Measurements from ENCODE around the gene TEX9. TPM values are rescaled to one million over a fixed set of nuclear protein-coding genes. Genes with fewer than 3 reads are reported as not detected.

TEX9 gene
- total and polyA plus RNA-seq, 7 experiments from 2014 or later: 0.44 to 3.1 (median 1.7) TPM

DNA sequence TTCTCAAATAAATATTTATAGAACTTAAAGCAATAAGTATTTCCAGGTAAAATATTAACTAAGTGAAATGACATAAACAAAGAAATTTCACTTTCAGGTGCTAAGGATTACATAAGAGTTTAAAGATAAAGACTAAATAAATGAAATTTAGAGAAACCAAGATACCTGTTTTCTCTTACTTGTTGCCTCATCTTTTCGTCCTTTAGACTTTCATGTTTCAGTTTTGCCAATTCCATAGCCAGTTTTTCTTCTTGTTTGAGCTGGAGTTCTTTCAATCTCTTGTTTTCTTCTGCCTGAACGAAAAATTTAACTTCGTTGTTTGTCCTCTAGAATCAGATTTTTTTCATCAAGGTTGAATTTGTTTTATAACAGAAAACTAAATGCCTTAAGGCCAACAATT lies 91.0 kb downstream of the TEX9 start:
- ChIA-PET POLR2A (no interaction called here), CTCF (no interaction called here)
- Histone ChIP-seq H3K4me1 (ENCODE audit: control insufficient read depth in 2 of 2, insufficient read depth in 2 of 2, low read length in 2 of 2) (no peaks in the 10 kb centered on the region), H3K27ac (ENCODE audit: low read depth, low read length) (no peak overlapping the region), H3K36me3 (ENCODE audit: control insufficient read depth in 2 of 3, insufficient read depth in 3 of 3, low read length in 3 of 3) (no peaks in the 10 kb centered on the region), H3K27me3 (ENCODE audit: control insufficient read depth in 2 of 2, insufficient read depth in 2 of 2, low read length in 2 of 2) (no peaks in the 10 kb centered on the region), H3K9me3 (ENCODE audit: control insufficient read depth in 2 of 3, low read length in 3 of 3) (no peaks in the 10 kb centered on the region), H3K4me3 (ENCODE audit: low read length) (no peak overlapping the region)
- intact Hi-C loops (cut with micrococcal nuclease): no loop called here
- no peak for DNase-seq
- ATAC-seq: no peak
- Mint-ChIP-seq H3K9me3 (peaks cover 0 to 6% (median 0%) of the 10 kb centered on the region in 11 donors), H3K27ac (no peak overlapping the region), H3K4me1 (no peaks in the 10 kb centered on the region), H3K4me3 (no peak overlapping the region), H3K27me3 (peaks cover 4 to 21% (median 19%) of the 10 kb centered on the region in 5 donors), H3K36me3 (peaks cover 0 to 5% (median 0%) of the 10 kb centered on the region in 5 donors)

DNA sequence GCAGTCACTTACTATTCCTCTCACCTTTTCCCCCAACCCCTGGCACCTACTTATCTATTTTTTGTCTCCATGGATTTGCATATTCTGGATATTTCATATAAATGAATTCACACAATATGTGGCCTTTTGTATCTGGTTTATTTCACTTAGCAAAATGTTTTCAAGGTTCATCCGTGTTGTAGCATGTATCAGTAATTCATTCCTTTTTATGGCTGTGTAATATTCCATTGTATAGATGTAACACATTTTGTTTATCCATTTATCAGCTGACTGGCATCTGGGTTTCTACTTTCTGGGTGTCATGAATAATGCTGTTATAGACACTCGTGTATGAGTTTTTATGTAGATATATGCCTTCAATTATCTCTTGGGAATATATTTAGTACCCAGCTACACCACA lies 93.9 kb downstream of the TEX9 start:
- H3K27ac Mint-ChIP-seq: no peak overlapping the region
- ATAC-seq (no peak), DNase-seq (no peak)
- Histone ChIP-seq H3K4me1 (ENCODE audit: control insufficient read depth in 2 of 2, insufficient read depth in 2 of 2, low read length in 2 of 2) (no peaks in the 10 kb centered on the region), H3K27me3 (ENCODE audit: control insufficient read depth in 2 of 2, insufficient read depth in 2 of 2, low read length in 2 of 2) (no peaks in the 10 kb centered on the region), H3K4me3 (ENCODE audit: low read length) (no peak overlapping the region), H3K9me3 (ENCODE audit: control insufficient read depth in 2 of 3, low read length in 3 of 3) (no peaks in the 10 kb centered on the region), H3K27ac (ENCODE audit: low read depth, low read length) (no peak overlapping the region), H3K36me3 (ENCODE audit: control insufficient read depth in 2 of 3, insufficient read depth in 3 of 3, low read length in 3 of 3) (no peaks in the 10 kb centered on the region)
- H3K27me3 Mint-ChIP-seq: peaks cover 8 to 33% (median 27%) of the 10 kb centered on the region in 5 donors
- H3K36me3 Mint-ChIP-seq: peaks cover 0 to 5% (median 0%) of the 10 kb centered on the region in 5 donors
- H3K4me3 Mint-ChIP-seq: no peak overlapping the region
- ChIA-PET CTCF (no interaction called here), POLR2A (interaction anchor here (0.6 kb wide), 1 partner anchor 268 kb away, joined by 3 read pairs; no protein-coding TSS in a partner anchor)
- H3K4me1 Mint-ChIP-seq: peaks cover 0 to 3% (median under 1%) of the 10 kb centered on the region in 7 donors
- peaks cover 0 to 6% (median 0%) of the 10 kb centered on the region in 11 donors for H3K9me3 Mint-ChIP-seq
- intact Hi-C loops (cut with micrococcal nuclease): no loop called here

DNA sequence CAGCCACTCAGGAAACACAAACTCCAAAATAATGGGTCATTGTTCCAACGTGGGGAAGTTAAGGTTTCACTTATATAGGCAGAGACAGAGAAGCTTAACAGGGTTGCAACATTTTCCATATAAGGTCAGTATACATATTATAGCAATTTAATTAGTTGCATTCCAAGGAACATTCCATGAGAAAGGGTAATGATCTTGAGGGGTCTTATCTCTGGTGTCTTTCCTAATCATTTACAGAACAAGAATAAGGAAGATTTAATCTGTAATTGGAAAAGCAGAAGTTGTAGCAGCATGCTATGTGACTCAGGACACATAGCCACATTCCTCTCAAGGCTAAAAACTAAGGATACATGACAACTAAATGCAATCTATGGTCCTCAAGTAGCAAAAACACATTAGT lies 94.8 kb downstream of the TEX9 start:
- peaks cover 6 to 13% (median 10%) of the 10 kb centered on the region in 7 donors for H3K4me1 Mint-ChIP-seq
- H3K9me3 Mint-ChIP-seq: peaks cover 0 to 6% (median 0%) of the 10 kb centered on the region in 11 donors
- H3K9me3 ChIP-seq (ENCODE audit: control insufficient read depth in 2 of 3, low read length in 3 of 3): no peaks in the 10 kb centered on the region
- H3K4me3 ChIP-seq (ENCODE audit: low read length): no peak overlapping the region
- CTCF ChIA-PET: no interaction called here
- H3K4me1 ChIP-seq (ENCODE audit: control insufficient read depth in 2 of 2, insufficient read depth in 2 of 2, low read length in 2 of 2): peaks cover 0 to 5% of the 10 kb centered on the region in 2 donors
- DNase-seq: no peak
- no peak overlapping the region for H3K27ac ChIP-seq (ENCODE audit: low read depth, low read length)
- H3K27me3 ChIP-seq (ENCODE audit: control insufficient read depth in 2 of 2, insufficient read depth in 2 of 2, low read length in 2 of 2): no peaks in the 10 kb centered on the region
- H3K27ac Mint-ChIP-seq: no peak overlapping the region
- intact Hi-C loops (cut with micrococcal nuclease): no loop called here
- H3K27me3 Mint-ChIP-seq: peaks cover 18 to 42% (median 29%) of the 10 kb centered on the region in 5 donors
- POLR2A ChIA-PET: no interaction called here
- H3K4me3 Mint-ChIP-seq: no peak overlapping the region
- no peak for ATAC-seq
- no peaks in the 10 kb centered on the region for H3K36me3 ChIP-seq (ENCODE audit: control insufficient read depth in 2 of 3, insufficient read depth in 3 of 3, low read length in 3 of 3)
- H3K36me3 Mint-ChIP-seq: peaks cover 0 to 5% (median 0%) of the 10 kb centered on the region in 5 donors

DNA sequence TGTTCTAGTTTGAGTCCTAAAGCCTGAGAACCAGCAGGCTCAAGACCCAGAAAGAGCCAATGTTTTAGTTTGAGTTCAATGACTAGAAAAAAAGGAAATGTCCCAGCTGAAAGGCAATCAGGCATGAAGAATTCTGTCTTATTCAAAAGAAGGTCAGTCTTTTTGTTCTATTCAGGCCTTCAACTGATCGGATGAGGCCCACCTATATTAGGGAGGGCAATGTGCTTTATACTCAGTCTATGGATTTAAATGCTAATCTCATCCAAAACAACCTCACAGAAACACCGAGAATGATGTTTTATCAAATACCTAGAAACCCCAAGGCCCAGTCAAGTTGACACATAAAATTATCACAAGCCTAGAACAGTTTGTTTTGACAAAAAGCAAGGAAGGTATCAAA lies 95.7 kb downstream of the TEX9 start:
- no peaks in the 10 kb centered on the region for H3K36me3 ChIP-seq (ENCODE audit: control insufficient read depth in 2 of 3, insufficient read depth in 3 of 3, low read length in 3 of 3)
- no peaks in the 10 kb centered on the region for H3K9me3 ChIP-seq (ENCODE audit: control insufficient read depth in 2 of 3, low read length in 3 of 3)
- ChIA-PET CTCF (no interaction called here), POLR2A (no interaction called here)
- Mint-ChIP-seq H3K27me3 (peaks cover 23 to 45% (median 29%) of the 10 kb centered on the region in 5 donors), H3K4me1 (peaks cover 6 to 16% (median 12%) of the 10 kb centered on the region in 7 donors), H3K4me3 (no peak overlapping the region), H3K36me3 (peaks cover 0 to 5% (median 0%) of the 10 kb centered on the region in 5 donors), H3K9me3 (peaks cover 0 to 6% (median 0%) of the 10 kb centered on the region in 11 donors), H3K27ac (no peak overlapping the region)
- intact Hi-C loops (cut with micrococcal nuclease): no loop called here
- peaks cover 0 to 5% of the 10 kb centered on the region in 2 donors for H3K4me1 ChIP-seq (ENCODE audit: control insufficient read depth in 2 of 2, insufficient read depth in 2 of 2, low read length in 2 of 2)
- no peak for ATAC-seq
- no peaks in the 10 kb centered on the region for H3K27me3 ChIP-seq (ENCODE audit: control insufficient read depth in 2 of 2, insufficient read depth in 2 of 2, low read length in 2 of 2)
- H3K27ac ChIP-seq (ENCODE audit: low read depth, low read length): no peak overlapping the region
- DNase-seq: no peak
- H3K4me3 ChIP-seq (ENCODE audit: low read length): no peak overlapping the region

DNA sequence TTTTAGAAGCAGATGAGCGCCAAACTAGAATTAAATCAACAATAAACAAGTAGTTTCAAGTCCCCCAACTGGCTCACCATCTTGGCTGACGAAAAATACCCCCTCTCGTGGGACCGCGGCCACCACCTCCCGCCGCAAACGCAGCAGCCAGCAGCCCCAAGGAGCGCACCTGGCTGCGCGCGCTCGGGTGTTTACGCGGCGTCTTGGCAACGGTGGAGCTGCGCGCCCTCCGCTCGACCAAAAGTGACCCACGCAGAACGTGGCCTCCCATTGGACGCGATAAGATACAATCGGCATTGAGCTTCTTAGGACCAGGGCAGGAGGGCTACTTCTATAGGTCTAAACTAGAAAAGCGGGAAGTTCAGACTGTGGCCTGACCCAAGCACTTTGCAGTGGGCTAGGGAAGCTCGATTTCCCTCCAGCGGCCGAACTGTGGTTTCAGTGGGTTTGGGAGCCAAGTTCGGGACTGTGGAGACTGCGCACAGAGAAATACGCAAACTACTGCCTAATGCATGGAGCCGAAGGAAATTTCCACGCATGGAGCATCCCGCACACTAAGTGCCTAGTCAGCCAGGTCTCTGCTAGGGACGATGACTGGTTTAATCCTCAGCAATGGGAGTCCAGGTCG lies 99.8 kb downstream of the TEX9 start, which contains the start of gene MNS1:
MNS1 (minus strand) TSS at position 245 of the 628 bp plus-strand sequence; CDS start at position 80, 165 bp downstream.
- Mint-ChIP-seq H3K4me1 (peaks cover 12 to 36% (median 27%) of the 10 kb centered on the region in 7 donors), H3K36me3 (no peaks in the 10 kb centered on the region), H3K27ac (peak within 1 kb of the TSS in 2 of 9 donors; percentile 75 to 87), H3K4me3 (peak within 1 kb of the TSS; percentile 65 to 96 (median 86)), H3K9me3 (no peaks in the 10 kb centered on the region), H3K27me3 (peaks cover 15 to 39% (median 22%) of the 10 kb centered on the region in 5 donors)
- Histone ChIP-seq H3K4me3 (ENCODE audit: low read length) (peak within 1 kb of the TSS; percentile 44), H3K27me3 (ENCODE audit: control insufficient read depth in 2 of 2, insufficient read depth in 2 of 2, low read length in 2 of 2) (no peaks in the 10 kb centered on the region), H3K36me3 (ENCODE audit: control insufficient read depth in 2 of 3, insufficient read depth in 3 of 3, low read length in 3 of 3) (no peaks in the 10 kb centered on the region), H3K9me3 (ENCODE audit: control insufficient read depth in 2 of 3, low read length in 3 of 3) (no peaks in the 10 kb centered on the region), H3K4me1 (ENCODE audit: control insufficient read depth in 2 of 2, insufficient read depth in 2 of 2, low read length in 2 of 2) (peaks cover 0 to 5% of the 10 kb centered on the region in 2 donors), H3K27ac (ENCODE audit: low read depth, low read length) (no peak within 1 kb of the TSS)
- ATAC-seq: peak; percentile 97
- CTCF ChIA-PET: no interaction called here
- intact Hi-C loops (cut with micrococcal nuclease): loop anchor here in 1 of 2 donors (1.0 to 5.0 kb wide), 3 partner anchors 98 to 268 kb away; partner anchors contain the start of genes TEX9 and ZNF280D
- DNase-seq: peak; percentile 41 to 75 (median 50)
- POLR2A ChIA-PET: no interaction called here

DNA sequence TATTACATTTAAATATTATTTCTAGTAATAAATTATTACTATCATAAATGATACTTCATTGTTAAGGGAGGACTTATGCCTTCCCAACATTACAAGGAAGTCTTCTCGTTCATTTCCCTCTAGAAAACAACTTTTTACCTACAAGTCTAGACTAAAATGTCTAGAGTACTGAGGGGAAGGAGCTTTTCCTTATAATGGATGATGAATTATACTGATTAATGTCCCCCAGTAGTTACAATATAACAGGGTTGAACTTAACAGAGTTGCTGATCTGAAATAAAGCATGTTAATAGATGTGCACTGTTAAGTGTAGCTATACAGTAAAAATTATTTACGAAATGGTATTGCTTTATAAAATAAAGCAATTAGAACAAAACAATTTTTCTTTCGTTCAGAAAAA lies 102.4 kb downstream of the TEX9 start:
- Histone ChIP-seq H3K9me3 (ENCODE audit: control insufficient read depth in 2 of 3, low read length in 3 of 3) (no peaks in the 10 kb centered on the region), H3K27me3 (ENCODE audit: control insufficient read depth in 2 of 2, insufficient read depth in 2 of 2, low read length in 2 of 2) (no peaks in the 10 kb centered on the region), H3K4me1 (ENCODE audit: control insufficient read depth in 2 of 2, insufficient read depth in 2 of 2, low read length in 2 of 2) (peaks cover 0 to 5% of the 10 kb centered on the region in 2 donors), H3K4me3 (ENCODE audit: low read length) (no peak overlapping the region), H3K36me3 (ENCODE audit: control insufficient read depth in 2 of 3, insufficient read depth in 3 of 3, low read length in 3 of 3) (no peaks in the 10 kb centered on the region), H3K27ac (ENCODE audit: low read depth, low read length) (no peak overlapping the region)
- peaks cover 15 to 49% (median 22%) of the 10 kb centered on the region in 5 donors for H3K27me3 Mint-ChIP-seq
- ChIA-PET POLR2A (no interaction called here), CTCF (interaction anchor here (1.7 kb wide), 1 partner anchor 23 kb away, joined by 3 read pairs; no protein-coding TSS in a partner anchor)
- H3K9me3 Mint-ChIP-seq: no peaks in the 10 kb centered on the region
- H3K27ac Mint-ChIP-seq: peak overlapping the region in 3 of 9 donors; percentile 50 to 78 (median 68)
- ATAC-seq (no peak), DNase-seq (no peak)
- H3K4me3 Mint-ChIP-seq: peak overlapping the region in 3 of 10 donors; percentile 91 to 93 (median 91)
- intact Hi-C loops (cut with micrococcal nuclease): loop anchor here in 1 of 2 donors (5.0 kb wide), 1 partner anchor 100 kb away; the partner anchor contains the start of gene TEX9
- no peaks in the 10 kb centered on the region for H3K36me3 Mint-ChIP-seq
- H3K4me1 Mint-ChIP-seq: peaks cover 12 to 36% (median 27%) of the 10 kb centered on the region in 7 donors
